Fibroblast of lung (primary cell): ENCODE data around the gene CWC15. TPM values are rescaled to one million over a fixed set of nuclear protein-coding genes. Genes with fewer than 3 reads are reported as not detected.

Experiments
- DNase-seq, 2 donors: peaks; one replicate each; pipeline versions ENCODE4 v3.0.0 to v3.0.0-alpha.2; 2010; ENCODE audit warnings: low read depth in 2 of 2
- H2AFZ ChIP-seq: 2 replicates; pipeline ENCODE4 v1.5.1; 2012; ENCODE audit warnings: low read length, control low read depth, inconsistent platforms
- H3K27ac ChIP-seq: 2 replicates; pipeline ENCODE4 v1.5.1; 2011; ENCODE audit warnings: low read length, control low read depth; ENCODE audit not compliant: insufficient read depth
- H3K27me3 ChIP-seq: 2 replicates; pipeline ENCODE4 v1.5.1; 2011; ENCODE audit warnings: mild to moderate bottlenecking, low read length; ENCODE audit not compliant: control insufficient read depth, insufficient read depth
- H3K36me3 ChIP-seq: 2 replicates; pipeline ENCODE4 v1.5.1; 2011; ENCODE audit warnings: low read length; ENCODE audit not compliant: control insufficient read depth, insufficient read depth
- H3K4me1 ChIP-seq: 2 replicates; pipeline ENCODE4 v1.5.1; 2011; ENCODE audit warnings: low read length; ENCODE audit not compliant: control insufficient read depth, insufficient read depth; ENCODE audit errors: extremely low read depth
- H3K4me2 ChIP-seq: 2 replicates; pipeline ENCODE4 v1.5.1; 2011; ENCODE audit warnings: low read length, control low read depth; ENCODE audit not compliant: insufficient read depth; ENCODE audit errors: extremely low read depth
- H3K4me3 ChIP-seq, 4 experiments: fragments of 200-600 bp in 1 of 4; sonication (generic) in 1 of 4; replicated peaks in 1 of 4; 2 replicates each; pipeline ENCODE4 v1.5.1; 2011 to 2016; ENCODE audit warnings: low read length in 4 of 4, low read depth in 3 of 4, mild to moderate bottlenecking in 3 of 4, control low read depth in 2 of 4, inconsistent platforms in 1 of 4, mixed read lengths in 1 of 4; ENCODE audit not compliant: insufficient read depth in 1 of 4; ENCODE audit errors: control extremely low read depth in 1 of 4
- H3K79me2 ChIP-seq: 2 replicates; pipeline ENCODE4 v1.5.1; 2012; ENCODE audit warnings: mild to moderate bottlenecking, low read length, inconsistent platforms; ENCODE audit not compliant: control insufficient read depth, insufficient read depth
- H3K9ac ChIP-seq: 2 replicates; pipeline ENCODE4 v1.5.1; 2011; ENCODE audit warnings: mild to moderate bottlenecking, low read length, control low read depth; ENCODE audit not compliant: insufficient read depth
- H3K9me3 ChIP-seq: 2 replicates; pipeline ENCODE4 v1.5.1; 2012; ENCODE audit warnings: low read depth, low read length; ENCODE audit not compliant: control insufficient read depth, insufficient read depth
- H4K20me1 ChIP-seq: 2 replicates; pipeline ENCODE4 v1.5.1; 2011; ENCODE audit warnings: low read length; ENCODE audit not compliant: control insufficient read depth, insufficient read depth; ENCODE audit errors: extremely low read depth
- EZH2 ChIP-seq: IDR thresholded peaks from 2 replicates; pipeline ENCODE4 v1.5.1; 2012; ENCODE audit warnings: low read length, control low read depth, mild to moderate bottlenecking; ENCODE audit errors: missing control alignments
- polyA plus RNA-seq, 2 donors: library from polyadenylated mRNA; depleted of rRNA in 1 of 2; stranded (reverse) in 1 of 2; unstranded in 1 of 2; fragments of >200 nt; gene quantifications; 2 replicates each; pipeline ENCODE4 v1.2.1, GENCODE V29; 2011 to 2012; ENCODE audit warnings: missing spikeins in 1 of 2
- total RNA-seq: library from RNA; depleted of rRNA; stranded (reverse); fragments of >200 nt; gene quantifications from 2 replicates; pipeline ENCODE4 v1.2.1, GENCODE V29; 2014
- TF ChIP-seq, protein P1 (sequence below), 2 donors: IDR thresholded peaks in 1 of 2; conservative IDR thresholded peaks in 1 of 2; 1 replicate in 1 of 2; 2 replicates in 1 of 2; pipeline ENCODE4 v1.5.1; 2011 to 2012; ENCODE audit warnings: low read length in 2 of 2, control low read depth in 1 of 2, inconsistent platforms in 1 of 2, low read depth in 1 of 2, mild to moderate bottlenecking in 1 of 2

CWC15 gene
- total and polyA plus RNA-seq, 2 donors (not counting 1 experiment from before 2014, with no cell fraction given), result 42.1 to 51.4 TPM

DNA sequence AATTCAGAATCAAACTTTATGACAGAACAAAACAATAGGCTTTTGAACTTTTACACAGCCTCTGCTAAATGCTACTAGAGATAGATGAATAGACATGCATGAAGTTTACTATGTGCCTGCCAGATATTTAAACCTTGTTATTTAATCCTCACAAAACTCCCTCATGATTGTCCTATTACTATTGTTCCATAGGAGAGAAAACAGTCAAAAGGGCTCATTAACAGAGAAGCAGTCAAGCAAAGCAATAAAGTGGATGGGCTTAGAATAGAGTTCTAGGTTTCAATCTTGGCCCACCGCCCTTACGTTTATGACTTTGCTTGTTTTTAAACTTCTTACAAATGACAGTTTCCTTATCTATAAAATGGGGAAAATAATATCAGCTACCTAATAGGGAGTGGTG, 12.9 kb downstream of the CWC15 start:
- Histone ChIP-seq H3K4me1 (peaks cover 4% of the 10 kb centered on the region), H3K9ac (no peak overlapping the region), H3K27ac (no peak overlapping the region), H3K4me2 (no peak overlapping the region), H2AFZ (no peak overlapping the region), H4K20me1 (no peaks in the 10 kb centered on the region), H3K9me3 (no peaks in the 10 kb centered on the region), H3K27me3 (no peaks in the 10 kb centered on the region), H3K36me3 (peaks cover 2% of the 10 kb centered on the region), H3K79me2 (no peaks in the 10 kb centered on the region), H3K4me3 (no peak overlapping the region)
- no peak for DNase-seq
- TF ChIP-seq, protein P1, sequence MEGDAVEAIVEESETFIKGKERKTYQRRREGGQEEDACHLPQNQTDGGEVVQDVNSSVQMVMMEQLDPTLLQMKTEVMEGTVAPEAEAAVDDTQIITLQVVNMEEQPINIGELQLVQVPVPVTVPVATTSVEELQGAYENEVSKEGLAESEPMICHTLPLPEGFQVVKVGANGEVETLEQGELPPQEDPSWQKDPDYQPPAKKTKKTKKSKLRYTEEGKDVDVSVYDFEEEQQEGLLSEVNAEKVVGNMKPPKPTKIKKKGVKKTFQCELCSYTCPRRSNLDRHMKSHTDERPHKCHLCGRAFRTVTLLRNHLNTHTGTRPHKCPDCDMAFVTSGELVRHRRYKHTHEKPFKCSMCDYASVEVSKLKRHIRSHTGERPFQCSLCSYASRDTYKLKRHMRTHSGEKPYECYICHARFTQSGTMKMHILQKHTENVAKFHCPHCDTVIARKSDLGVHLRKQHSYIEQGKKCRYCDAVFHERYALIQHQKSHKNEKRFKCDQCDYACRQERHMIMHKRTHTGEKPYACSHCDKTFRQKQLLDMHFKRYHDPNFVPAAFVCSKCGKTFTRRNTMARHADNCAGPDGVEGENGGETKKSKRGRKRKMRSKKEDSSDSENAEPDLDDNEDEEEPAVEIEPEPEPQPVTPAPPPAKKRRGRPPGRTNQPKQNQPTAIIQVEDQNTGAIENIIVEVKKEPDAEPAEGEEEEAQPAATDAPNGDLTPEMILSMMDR (conservative IDR thresholded peaks at IDR 0.05 in 1 of 2, IDR thresholded peaks at IDR 0.05 in 1 of 2; ENCODE audit: low read depth in 1 of 2, low read length in 2 of 2), result no peak
- no peak for TF ChIP-seq EZH2

DNA sequence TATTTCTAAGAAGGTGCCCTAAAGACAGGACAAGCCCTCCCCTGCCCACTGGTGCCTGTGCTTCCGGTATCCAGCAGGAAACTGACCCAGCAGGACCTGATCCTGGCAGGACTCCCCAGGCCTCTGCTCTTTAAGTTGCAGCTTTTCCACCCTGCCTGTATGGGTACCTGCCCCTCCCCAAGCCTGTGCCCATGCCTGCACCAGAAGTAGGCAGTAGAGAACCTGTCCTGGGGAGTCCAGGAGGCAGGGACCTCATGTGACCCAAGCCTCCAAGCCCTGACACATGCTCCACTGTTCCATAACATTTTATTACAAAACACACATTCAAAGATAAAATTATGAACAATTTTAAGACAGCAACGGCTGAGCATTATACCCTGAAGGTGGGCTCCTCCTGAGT, 14.2 kb downstream of the CWC15 start:
- H3K4me2 ChIP-seq, result no peak overlapping the region
- H3K27ac ChIP-seq, result no peak overlapping the region
- no peaks in the 10 kb centered on the region for H4K20me1 ChIP-seq
- H3K79me2 ChIP-seq, result no peaks in the 10 kb centered on the region
- no peak overlapping the region for H3K4me3 ChIP-seq
- H3K36me3 ChIP-seq, result peaks cover 1% of the 10 kb centered on the region
- no peak overlapping the region for H3K9ac ChIP-seq
- no peak overlapping the region for H2AFZ ChIP-seq
- no peaks in the 10 kb centered on the region for H3K27me3 ChIP-seq
- H3K4me1 ChIP-seq, result peaks cover 4% of the 10 kb centered on the region
- DNase-seq, result no peak
- no peaks in the 10 kb centered on the region for H3K9me3 ChIP-seq
- no peak for TF ChIP-seq EZH2
- TF ChIP-seq, protein P1 (conservative IDR thresholded peaks at IDR 0.05 in 1 of 2, IDR thresholded peaks at IDR 0.05 in 1 of 2; ENCODE audit: low read depth in 1 of 2, low read length in 2 of 2), result no peak

DNA sequence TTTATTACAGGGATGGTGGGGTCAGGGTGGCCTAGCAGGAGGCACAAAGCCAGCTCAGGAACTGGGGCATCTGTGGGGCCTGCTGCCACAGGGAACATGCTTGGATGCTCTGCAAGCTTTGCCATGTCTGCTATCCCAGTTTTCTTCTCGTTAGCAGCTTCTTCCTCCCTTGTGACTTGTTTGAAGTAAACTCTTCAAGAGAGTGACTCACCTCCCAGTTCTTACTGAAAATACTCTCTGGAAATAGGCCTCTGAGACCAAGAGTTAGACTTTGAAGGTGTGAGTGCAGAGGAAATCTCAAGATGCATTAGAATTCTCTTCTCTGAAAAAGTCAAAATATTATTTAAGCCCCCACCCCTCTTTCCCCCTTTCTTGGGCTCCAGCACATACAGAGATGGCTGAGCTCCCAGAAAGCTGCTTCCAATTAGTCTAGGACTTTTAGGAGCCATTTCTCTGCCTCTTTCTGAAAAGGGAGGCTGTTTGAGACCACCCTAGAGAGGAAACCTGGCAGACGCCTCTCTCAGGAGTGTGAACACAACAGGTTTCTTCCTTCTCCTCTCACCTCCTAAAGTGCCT, 15.1 kb downstream of the CWC15 start:
- Histone ChIP-seq H4K20me1 (no peaks in the 10 kb centered on the region), H3K36me3 (no peaks in the 10 kb centered on the region), H3K4me3 (no peak overlapping the region), H3K4me1 (peaks cover 4% of the 10 kb centered on the region), H2AFZ (no peak overlapping the region), H3K27ac (peak overlapping the region; percentile 40), H3K9me3 (no peaks in the 10 kb centered on the region), H3K9ac (no peak overlapping the region), H3K27me3 (no peaks in the 10 kb centered on the region), H3K4me2 (no peak overlapping the region), H3K79me2 (no peaks in the 10 kb centered on the region)
- no peak for TF ChIP-seq EZH2
- TF ChIP-seq, protein P1 (conservative IDR thresholded peaks at IDR 0.05 in 1 of 2, IDR thresholded peaks at IDR 0.05 in 1 of 2; ENCODE audit: low read depth in 1 of 2, low read length in 2 of 2), result no peak
- peak; percentile 50 to 60 for DNase-seq
